ENCODE results near the gene GAB2. TPM values are rescaled to one million over a fixed set of nuclear protein-coding genes. Genes with fewer than 3 reads are reported as not detected.

GAB2 gene
- total RNA-seq, 4 donors from 2014 or later: 18.0 to 42.4 (median 26.0) TPM

GRCh38 chr11:78266451-78266850 is 151.2 kb downstream of the GAB2 start:
- 51% methylated on average over 3 of the region's 3 CpGs for WGBS
- intact Hi-C loops (cut with DNase I): no loop called here
- TF ChIP-seq POLR2AphosphoS5 (IDR thresholded peaks at IDR 0.05): no peak
- TF ChIP-seq EP300 (IDR thresholded peaks at IDR 0.05): no peak
- no peak for TF ChIP-seq POLR2A (IDR thresholded peaks at IDR 0.05; ENCODE audit: low read depth)
- TF ChIP-seq CTCF (IDR thresholded peaks at IDR 0.05): no peak
- no peaks in the 10 kb centered on the region for H3K36me3 ChIP-seq
- H3K27me3 ChIP-seq: no peaks in the 10 kb centered on the region
- no peak for DNase-seq (ENCODE audit: extremely low spot score)
- no peaks in the 10 kb centered on the region for H3K9me3 ChIP-seq
- H3K27ac ChIP-seq (replicated peaks in 1 of 4): peak overlapping the region in 2 of 4 donors; percentile 35 to 40
- H3K4me1 ChIP-seq: peaks cover 26 to 32% (median 31%) of the 10 kb centered on the region in 4 donors
- H3K4me3 ChIP-seq: no peak overlapping the region

- WGBS: 80% methylated on average over 3 of the region's 3 CpGs
- H3K27ac ChIP-seq (replicated peaks in 1 of 4): no peak overlapping the region
Observed at GRCh38 chr11:78265326-78265725, 152.3 kb downstream of the GAB2 start.

DNA sequence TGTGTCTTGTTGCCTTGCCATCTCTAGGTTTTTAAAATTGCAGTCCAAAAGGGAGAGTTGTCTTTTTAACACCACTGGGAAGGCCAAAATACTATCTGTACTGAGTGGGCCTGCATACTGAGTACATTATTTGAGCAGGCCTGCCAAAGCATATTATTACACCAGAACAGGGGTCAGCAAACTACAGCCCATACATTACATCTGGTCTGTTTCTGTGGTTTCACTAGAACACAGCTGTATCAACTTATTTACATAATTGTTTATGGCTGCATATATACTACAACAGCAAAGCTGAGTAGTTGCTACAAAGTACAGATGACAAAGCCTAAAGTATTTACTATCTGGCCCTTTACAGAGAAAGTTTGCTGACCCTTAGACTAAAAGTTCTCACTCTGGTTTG is 154.9 kb downstream of the GAB2 start:
- peaks cover 9 to 23% (median 19%) of the 10 kb centered on the region in 4 donors for H3K4me1 ChIP-seq
- H3K4me3 ChIP-seq: no peak overlapping the region
- H3K9me3 ChIP-seq: no peaks in the 10 kb centered on the region
- no peaks in the 10 kb centered on the region for H3K27me3 ChIP-seq
- H3K27ac ChIP-seq (replicated peaks in 1 of 4): no peak overlapping the region
- no peak for TF ChIP-seq POLR2AphosphoS5 (IDR thresholded peaks at IDR 0.05)
- TF ChIP-seq EP300 (IDR thresholded peaks at IDR 0.05): no peak
- no peak for TF ChIP-seq CTCF (IDR thresholded peaks at IDR 0.05)
- no peak for TF ChIP-seq POLR2A (IDR thresholded peaks at IDR 0.05; ENCODE audit: low read depth)
- no peaks in the 10 kb centered on the region for H3K36me3 ChIP-seq
- intact Hi-C loops (cut with DNase I): no loop called here
- no peak for DNase-seq (ENCODE audit: extremely low spot score)

More at GRCh38 chr11:78265326-78265725, 152.3 kb downstream of the GAB2 start:
- TF ChIP-seq CTCF (IDR thresholded peaks at IDR 0.05) (no peak), POLR2A (IDR thresholded peaks at IDR 0.05; ENCODE audit: low read depth) (no peak), EP300 (IDR thresholded peaks at IDR 0.05) (no peak)
- no peaks in the 10 kb centered on the region for H3K9me3 ChIP-seq
- no peak overlapping the region for H3K4me3 ChIP-seq
- peaks cover 27 to 32% (median 31%) of the 10 kb centered on the region in 4 donors for H3K4me1 ChIP-seq
- no peaks in the 10 kb centered on the region for H3K36me3 ChIP-seq
- no peak for DNase-seq (ENCODE audit: extremely low spot score)
- intact Hi-C loops (cut with DNase I): no loop called here
- H3K27me3 ChIP-seq: no peaks in the 10 kb centered on the region

GRCh38 chr11:78262238-78262637 is 155.4 kb downstream of the GAB2 start:
- H3K27me3 ChIP-seq: no peaks in the 10 kb centered on the region
- WGBS: 96% methylated on average over 5 of the region's 5 CpGs
- H3K4me3 ChIP-seq: no peak overlapping the region
- DNase-seq (ENCODE audit: extremely low spot score): no peak
- H3K36me3 ChIP-seq: no peaks in the 10 kb centered on the region
- no peaks in the 10 kb centered on the region for H3K9me3 ChIP-seq
- no peak overlapping the region for H3K27ac ChIP-seq (replicated peaks in 1 of 4)
- H3K4me1 ChIP-seq: peaks cover 9 to 27% (median 22%) of the 10 kb centered on the region in 4 donors
- TF ChIP-seq EP300 (IDR thresholded peaks at IDR 0.05): no peak
- TF ChIP-seq POLR2A (IDR thresholded peaks at IDR 0.05; ENCODE audit: low read depth): no peak
- no peak for TF ChIP-seq CTCF (IDR thresholded peaks at IDR 0.05)
- TF ChIP-seq POLR2AphosphoS5 (IDR thresholded peaks at IDR 0.05): no peak
- intact Hi-C loops (cut with DNase I): no loop called here

- intact Hi-C loops (cut with DNase I): no loop called here
- no peak for DNase-seq (ENCODE audit: extremely low spot score)
- no peak for TF ChIP-seq POLR2AphosphoS5 (IDR thresholded peaks at IDR 0.05)
- no peak for TF ChIP-seq CTCF (IDR thresholded peaks at IDR 0.05)
- no peak for TF ChIP-seq POLR2A (IDR thresholded peaks at IDR 0.05; ENCODE audit: low read depth)
- Histone ChIP-seq H3K9me3 (no peaks in the 10 kb centered on the region), H3K4me3 (no peak overlapping the region), H3K36me3 (no peaks in the 10 kb centered on the region), H3K27me3 (no peaks in the 10 kb centered on the region), H3K27ac (replicated peaks in 1 of 4) (no peak overlapping the region), H3K4me1 (peaks cover 12 to 27% (median 21%) of the 10 kb centered on the region in 4 donors)
- WGBS: 97% methylated on average over 4 of the region's 4 CpGs
Observed at GRCh38 chr11:78261828-78262227, 155.8 kb downstream of the GAB2 start.
